Measurements from ENCODE around the gene UBXN1. TPM values are rescaled to one million over a fixed set of nuclear protein-coding genes. Genes with fewer than 3 reads are reported as not detected.

UBXN1 gene
- total RNA-seq, 1 experiment from 2014 or later, result 118 TPM

DNA sequence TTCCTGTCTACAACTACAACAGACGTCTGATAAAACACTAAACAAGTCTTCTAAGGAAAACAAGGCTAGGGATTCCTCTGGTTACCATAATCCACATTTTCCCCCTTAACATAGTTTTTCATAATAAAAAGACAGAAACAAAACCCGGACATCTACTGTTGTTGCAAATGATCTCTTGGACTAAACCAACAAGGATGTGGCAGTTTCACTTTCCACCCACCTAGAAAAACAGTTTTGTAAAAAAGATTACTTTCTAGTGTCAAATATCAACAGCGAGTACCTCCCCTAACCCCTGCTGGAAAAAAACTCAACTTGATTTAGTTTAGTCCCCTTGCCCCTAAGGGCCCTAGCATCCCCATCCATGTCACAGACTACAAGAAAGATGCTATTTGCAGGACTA lies 34.0 kb upstream of the UBXN1 start:
- CTCF ChIA-PET, result no interaction called here
- intact Hi-C loops (cut with micrococcal nuclease; ENCODE audit: unreplicated experiment), result loop anchor here (1.0 to 2.0 kb wide), 2 partner anchors 9 to 14 kb away; partner anchors contain the start of gene HNRNPUL2
- DNase-seq, result no peak
- Mint-ChIP-seq H3K27me3 (ENCODE audit: insufficient read depth, unreplicated experiment) (no peaks in the 10 kb centered on the region), H3K4me3 (ENCODE audit: unreplicated experiment) (no peak overlapping the region), H3K27ac (ENCODE audit: unreplicated experiment) (peak overlapping the region; percentile 85), H3K9me3 (ENCODE audit: unreplicated experiment) (no peaks in the 10 kb centered on the region), H3K4me1 (ENCODE audit: low read depth, unreplicated experiment) (peaks cover 31% of the 10 kb centered on the region), H3K36me3 (ENCODE audit: insufficient read depth, unreplicated experiment) (peaks cover 100% of the 10 kb centered on the region)
- no peaks in the 10 kb centered on the region for H3K9me3 ChIP-seq
- H3K4me3 ChIP-seq (ENCODE audit: low read depth, low read length), result no peak overlapping the region
- BruUV-seq (replicated peaks), result TSS peak; percentile 31
- POLR2A ChIA-PET, result interaction anchor here (1.7 to 2.0 kb wide), 2 partner anchors 14 to 48 kb away, joined by 7 to 13 read pairs; partner anchors contain the start of genes C11orf98, CSKMT and HNRNPUL2
- no peaks in the 10 kb centered on the region for H3K27me3 ChIP-seq (replicated peaks; ENCODE audit: control insufficient read depth, insufficient read depth, low read length)
- peaks cover 13% of the 10 kb centered on the region for H3K36me3 ChIP-seq (ENCODE audit: control insufficient read depth, insufficient read depth, low read length)
- TF ChIP-seq, protein P1, sequence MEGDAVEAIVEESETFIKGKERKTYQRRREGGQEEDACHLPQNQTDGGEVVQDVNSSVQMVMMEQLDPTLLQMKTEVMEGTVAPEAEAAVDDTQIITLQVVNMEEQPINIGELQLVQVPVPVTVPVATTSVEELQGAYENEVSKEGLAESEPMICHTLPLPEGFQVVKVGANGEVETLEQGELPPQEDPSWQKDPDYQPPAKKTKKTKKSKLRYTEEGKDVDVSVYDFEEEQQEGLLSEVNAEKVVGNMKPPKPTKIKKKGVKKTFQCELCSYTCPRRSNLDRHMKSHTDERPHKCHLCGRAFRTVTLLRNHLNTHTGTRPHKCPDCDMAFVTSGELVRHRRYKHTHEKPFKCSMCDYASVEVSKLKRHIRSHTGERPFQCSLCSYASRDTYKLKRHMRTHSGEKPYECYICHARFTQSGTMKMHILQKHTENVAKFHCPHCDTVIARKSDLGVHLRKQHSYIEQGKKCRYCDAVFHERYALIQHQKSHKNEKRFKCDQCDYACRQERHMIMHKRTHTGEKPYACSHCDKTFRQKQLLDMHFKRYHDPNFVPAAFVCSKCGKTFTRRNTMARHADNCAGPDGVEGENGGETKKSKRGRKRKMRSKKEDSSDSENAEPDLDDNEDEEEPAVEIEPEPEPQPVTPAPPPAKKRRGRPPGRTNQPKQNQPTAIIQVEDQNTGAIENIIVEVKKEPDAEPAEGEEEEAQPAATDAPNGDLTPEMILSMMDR (IDR thresholded peaks at IDR 0.05; ENCODE audit: insufficient read depth in 1 of 2, low read depth in 1 of 2, low read length in 1 of 2, severe bottlenecking in 1 of 2, unreplicated experiment in 1 of 2), result no peak
- peaks cover 21% of the 10 kb centered on the region for H3K4me1 ChIP-seq

DNA sequence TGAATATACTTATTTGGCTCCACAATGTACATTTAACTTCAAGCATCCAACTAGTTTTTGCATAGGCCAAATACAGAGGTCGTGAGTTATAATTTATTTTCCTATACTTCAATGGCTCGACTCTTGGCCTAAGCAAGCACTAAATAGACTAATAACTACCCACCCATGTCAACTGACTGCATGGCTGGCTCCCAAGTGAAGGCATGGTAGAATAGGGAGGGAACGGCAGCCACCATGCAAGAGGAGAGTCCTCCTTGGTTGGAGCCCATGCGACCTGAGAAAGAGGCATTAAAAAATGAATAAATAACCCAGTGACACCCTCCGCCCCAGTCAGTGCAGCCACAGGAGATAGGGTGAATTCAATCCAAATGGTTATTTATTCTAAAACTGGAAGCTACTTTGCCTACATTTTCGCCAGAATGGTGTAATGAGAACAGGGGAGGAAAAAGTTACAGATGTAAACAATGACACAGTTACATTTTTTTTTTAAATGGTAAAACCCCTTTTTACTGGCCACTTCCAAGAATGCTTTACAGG lies 33.5 kb upstream of the UBXN1 start:
- H3K4me3 ChIP-seq (ENCODE audit: low read depth, low read length), result no peak overlapping the region
- Mint-ChIP-seq H3K4me1 (ENCODE audit: low read depth, unreplicated experiment) (peaks cover 29% of the 10 kb centered on the region), H3K27me3 (ENCODE audit: insufficient read depth, unreplicated experiment) (no peaks in the 10 kb centered on the region), H3K27ac (ENCODE audit: unreplicated experiment) (no peak overlapping the region), H3K36me3 (ENCODE audit: insufficient read depth, unreplicated experiment) (peaks cover 100% of the 10 kb centered on the region), H3K9me3 (ENCODE audit: unreplicated experiment) (no peaks in the 10 kb centered on the region), H3K4me3 (ENCODE audit: unreplicated experiment) (no peak overlapping the region)
- no peaks in the 10 kb centered on the region for H3K27me3 ChIP-seq (replicated peaks; ENCODE audit: control insufficient read depth, insufficient read depth, low read length)
- DNase-seq, result no peak
- TF ChIP-seq, protein P1 (IDR thresholded peaks at IDR 0.05; ENCODE audit: insufficient read depth in 1 of 2, low read depth in 1 of 2, low read length in 1 of 2, severe bottlenecking in 1 of 2, unreplicated experiment in 1 of 2), result no peak
- CTCF ChIA-PET, result no interaction called here
- POLR2A ChIA-PET, result interaction anchor here (2.0 kb wide), 1 partner anchor 47 kb away, joined by 7 read pairs; the partner anchor contains the start of genes C11orf98 and CSKMT
- H3K36me3 ChIP-seq (ENCODE audit: control insufficient read depth, insufficient read depth, low read length), result peaks cover 10% of the 10 kb centered on the region
- no TSS peak for BruUV-seq (replicated peaks)
- peaks cover 21% of the 10 kb centered on the region for H3K4me1 ChIP-seq
- no peaks in the 10 kb centered on the region for H3K9me3 ChIP-seq
- intact Hi-C loops (cut with micrococcal nuclease; ENCODE audit: unreplicated experiment), result loop anchor here (2.0 kb wide), 1 partner anchor 14 kb away; the partner anchor contains the start of gene HNRNPUL2

DNA sequence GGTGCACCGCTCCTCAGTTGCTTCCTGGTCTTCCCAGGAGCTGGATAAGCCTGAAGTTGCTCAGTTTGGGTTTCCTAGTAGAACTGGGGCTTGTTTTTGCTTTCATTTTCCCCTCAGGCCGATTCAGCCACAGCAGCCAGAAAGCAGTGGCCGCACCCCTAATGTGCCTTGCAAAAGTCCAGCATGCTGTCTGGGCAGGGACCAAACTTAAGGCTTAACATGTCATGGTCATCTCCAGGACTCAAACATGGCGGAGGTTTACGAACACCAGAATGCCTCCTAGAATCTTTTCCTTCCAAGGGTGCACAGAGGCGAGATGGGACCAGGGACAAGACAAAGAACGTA lies 31.1 kb upstream of the UBXN1 start:
- TF ChIP-seq, protein P1 (IDR thresholded peaks at IDR 0.05; ENCODE audit: insufficient read depth in 1 of 2, low read depth in 1 of 2, low read length in 1 of 2, severe bottlenecking in 1 of 2, unreplicated experiment in 1 of 2), result no peak
- no peaks in the 10 kb centered on the region for H3K9me3 ChIP-seq
- DNase-seq, result no peak
- Mint-ChIP-seq H3K4me1 (ENCODE audit: low read depth, unreplicated experiment) (peaks cover 38% of the 10 kb centered on the region), H3K27me3 (ENCODE audit: insufficient read depth, unreplicated experiment) (no peaks in the 10 kb centered on the region), H3K27ac (ENCODE audit: unreplicated experiment) (no peak overlapping the region), H3K36me3 (ENCODE audit: insufficient read depth, unreplicated experiment) (peaks cover 99% of the 10 kb centered on the region), H3K4me3 (ENCODE audit: unreplicated experiment) (no peak overlapping the region), H3K9me3 (ENCODE audit: unreplicated experiment) (no peaks in the 10 kb centered on the region)
- ChIA-PET POLR2A (no interaction called here), CTCF (interaction anchor here (0.7 kb wide), 1 partner anchor 10 kb away, joined by 3 read pairs; no protein-coding TSS in a partner anchor)
- intact Hi-C loops (cut with micrococcal nuclease; ENCODE audit: unreplicated experiment), result no loop called here
- H3K4me3 ChIP-seq (ENCODE audit: low read depth, low read length), result no peak overlapping the region
- no peaks in the 10 kb centered on the region for H3K27me3 ChIP-seq (replicated peaks; ENCODE audit: control insufficient read depth, insufficient read depth, low read length)
- peaks cover 30% of the 10 kb centered on the region for H3K4me1 ChIP-seq
- BruUV-seq (replicated peaks), result no TSS peak
- peaks cover 6% of the 10 kb centered on the region; the same call in 1 of the 2 replicates for H3K36me3 ChIP-seq (ENCODE audit: control insufficient read depth, insufficient read depth, low read length)

Data from Caco-2 (cell line).